Measurements from ENCODE around the gene LTBP4.

GRCh38 chr19:40561947-40562346 lies 39.2 kb upstream of the LTBP4 start:
- TF ChIP-seq POLR2AphosphoS5 (IDR thresholded peaks at IDR 0.05; ENCODE audit: low read depth, low read length) (no peak), POLR2A (IDR thresholded peaks at IDR 0.05; ENCODE audit: low read depth, low read length) (no peak), TAF1 (IDR thresholded peaks at IDR 0.05; ENCODE audit: low read depth, low read length) (no peak), PAX5 (IDR thresholded peaks at IDR 0.05; ENCODE audit: insufficient read depth, low read length, severe bottlenecking) (no peak)
